ENCODE measurements around the gene FZD8. TPM values are rescaled to one million over a fixed set of nuclear protein-coding genes. Genes with fewer than 3 reads are reported as not detected.

Gene FZD8
- total RNA-seq, 6 donors from 2014 or later: 2.1 to 26.3 (median 21.0) TPM

DNA sequence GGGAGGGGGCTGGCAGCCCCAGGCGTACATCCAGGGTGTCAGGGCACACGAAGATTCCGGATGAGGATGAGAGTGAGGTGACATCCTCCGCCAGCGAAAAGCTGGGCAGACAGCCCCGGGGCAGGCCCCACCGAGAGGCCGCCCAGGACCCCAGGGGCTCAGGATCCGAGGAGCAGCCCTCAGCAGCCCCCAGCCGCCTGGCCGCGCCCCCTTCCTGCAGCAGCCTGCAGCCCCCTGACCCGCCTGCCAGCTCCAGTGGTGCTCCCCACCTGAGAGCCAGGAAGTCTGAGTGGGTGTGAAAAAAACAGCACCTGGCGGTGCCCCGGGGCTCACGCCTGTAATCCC lies 33.8 kb downstream of the FZD8 start:
- H3K4me1 ChIP-seq: peaks cover 9 to 16% (median 11%) of the 10 kb centered on the region in 4 donors
- peaks cover 0 to 13% (median 7%) of the 10 kb centered on the region in 4 donors for H3K27me3 ChIP-seq
- DNase-seq (peak in 1 of 2 donors; percentile 77), ATAC-seq (ENCODE audit: low FRiP score in 2 of 2) (no peak)
- no peak overlapping the region for H3K27ac ChIP-seq
- TF ChIP-seq, protein P1, sequence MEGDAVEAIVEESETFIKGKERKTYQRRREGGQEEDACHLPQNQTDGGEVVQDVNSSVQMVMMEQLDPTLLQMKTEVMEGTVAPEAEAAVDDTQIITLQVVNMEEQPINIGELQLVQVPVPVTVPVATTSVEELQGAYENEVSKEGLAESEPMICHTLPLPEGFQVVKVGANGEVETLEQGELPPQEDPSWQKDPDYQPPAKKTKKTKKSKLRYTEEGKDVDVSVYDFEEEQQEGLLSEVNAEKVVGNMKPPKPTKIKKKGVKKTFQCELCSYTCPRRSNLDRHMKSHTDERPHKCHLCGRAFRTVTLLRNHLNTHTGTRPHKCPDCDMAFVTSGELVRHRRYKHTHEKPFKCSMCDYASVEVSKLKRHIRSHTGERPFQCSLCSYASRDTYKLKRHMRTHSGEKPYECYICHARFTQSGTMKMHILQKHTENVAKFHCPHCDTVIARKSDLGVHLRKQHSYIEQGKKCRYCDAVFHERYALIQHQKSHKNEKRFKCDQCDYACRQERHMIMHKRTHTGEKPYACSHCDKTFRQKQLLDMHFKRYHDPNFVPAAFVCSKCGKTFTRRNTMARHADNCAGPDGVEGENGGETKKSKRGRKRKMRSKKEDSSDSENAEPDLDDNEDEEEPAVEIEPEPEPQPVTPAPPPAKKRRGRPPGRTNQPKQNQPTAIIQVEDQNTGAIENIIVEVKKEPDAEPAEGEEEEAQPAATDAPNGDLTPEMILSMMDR (IDR thresholded peaks at IDR 0.05): no peak
- TF ChIP-seq POLR2A (IDR thresholded peaks at IDR 0.05): no peak
- no peak for TF ChIP-seq EP300 (IDR thresholded peaks at IDR 0.05)
- no peak for TF ChIP-seq POLR2AphosphoS5 (IDR thresholded peaks at IDR 0.05)
- no peaks in the 10 kb centered on the region for H3K9me3 ChIP-seq
- H3K36me3 ChIP-seq: no peaks in the 10 kb centered on the region
- WGBS, 2 donors: 77% methylated on average over 12 of the region's 16 CpGs; no CpG with 5 or more reads in 1 of the 2 donors
- H3K4me3 ChIP-seq: peak overlapping the region in 3 of 4 donors; percentile 36 to 52 (median 50)

DNA sequence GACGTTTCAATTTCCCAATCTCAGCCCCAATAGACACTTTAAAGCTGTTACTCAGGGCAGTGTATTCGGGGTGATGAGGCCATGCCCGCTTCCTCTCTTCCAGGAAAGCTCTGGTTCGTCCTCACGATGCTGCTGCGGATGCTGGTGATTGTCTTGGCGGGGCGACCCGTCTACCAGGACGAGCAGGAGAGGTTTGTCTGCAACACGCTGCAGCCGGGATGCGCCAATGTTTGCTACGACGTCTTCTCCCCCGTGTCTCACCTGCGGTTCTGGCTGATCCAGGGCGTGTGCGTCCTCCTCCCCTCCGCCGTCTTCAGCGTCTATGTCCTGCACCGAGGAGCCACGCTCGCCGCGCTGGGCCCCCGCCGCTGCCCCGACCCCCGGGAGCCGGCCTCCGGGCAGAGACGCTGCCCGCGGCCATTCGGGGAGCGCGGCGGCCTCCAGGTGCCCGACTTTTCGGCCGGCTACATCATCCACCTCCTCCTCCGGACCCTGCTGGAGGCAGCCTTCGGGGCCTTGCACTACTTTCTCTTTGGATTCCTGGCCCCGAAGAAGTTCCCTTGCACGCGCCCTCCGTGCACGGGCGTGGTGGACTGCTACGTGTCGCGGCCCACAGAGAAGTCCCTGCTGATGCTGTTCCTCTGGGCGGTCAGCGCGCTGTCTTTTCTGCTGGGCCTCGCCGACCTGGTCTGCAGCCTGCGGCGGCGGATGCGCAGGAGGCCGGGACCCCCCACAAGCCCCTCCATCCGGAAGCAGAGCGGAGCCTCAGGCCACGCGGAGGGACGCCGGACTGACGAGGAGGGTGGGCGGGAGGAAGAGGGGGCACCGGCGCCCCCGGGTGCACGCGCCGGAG lies 34.4 kb downstream of the FZD8 start:
- H3K27me3 ChIP-seq: peaks cover 0 to 13% (median 7%) of the 10 kb centered on the region in 4 donors
- DNase-seq: peak in 1 of 2 donors; percentile 82
- WGBS, 2 donors: 30 to 33% methylated on average over 13 to 68 of the region's 78 CpGs
- peaks cover 9 to 16% (median 11%) of the 10 kb centered on the region in 4 donors for H3K4me1 ChIP-seq
- no peaks in the 10 kb centered on the region for H3K36me3 ChIP-seq
- no peak overlapping the region for H3K27ac ChIP-seq
- H3K4me3 ChIP-seq: peak overlapping the region; percentile 22 to 52 (median 43)
- ATAC-seq (ENCODE audit: low FRiP score in 2 of 2): peak; percentile 23 to 53
- no peaks in the 10 kb centered on the region for H3K9me3 ChIP-seq
- TF ChIP-seq EP300 (IDR thresholded peaks at IDR 0.05) (no peak), POLR2A (IDR thresholded peaks at IDR 0.05) (no peak), POLR2AphosphoS5 (IDR thresholded peaks at IDR 0.05) (no peak)
- TF ChIP-seq, protein P1 (IDR thresholded peaks at IDR 0.05): no peak

DNA sequence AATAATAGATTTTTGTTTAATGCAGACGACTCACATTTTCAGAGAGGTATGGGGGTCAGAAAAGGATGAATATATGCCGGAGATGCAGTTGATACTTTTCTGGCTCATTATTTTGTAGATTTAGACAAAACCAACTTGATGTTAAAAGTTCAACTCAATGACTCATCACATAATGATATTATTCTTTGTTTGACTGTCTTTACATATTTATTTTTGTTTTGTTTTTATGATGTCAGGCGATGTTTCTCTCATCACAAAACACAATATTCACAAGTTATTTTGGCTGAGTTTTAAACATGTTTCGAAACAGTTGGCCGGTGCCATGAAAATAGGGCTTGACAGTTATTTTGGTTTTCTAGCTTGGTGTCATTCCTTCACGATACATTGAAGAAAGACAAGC lies 35.7 kb downstream of the FZD8 start:
- Histone ChIP-seq H3K27me3 (peaks cover 0 to 13% (median 7%) of the 10 kb centered on the region in 4 donors), H3K4me3 (no peak overlapping the region), H3K36me3 (no peaks in the 10 kb centered on the region), H3K4me1 (peaks cover 9 to 16% (median 11%) of the 10 kb centered on the region in 4 donors), H3K27ac (no peak overlapping the region), H3K9me3 (no peaks in the 10 kb centered on the region)
- TF ChIP-seq EP300 (IDR thresholded peaks at IDR 0.05) (no peak), POLR2AphosphoS5 (IDR thresholded peaks at IDR 0.05) (no peak), POLR2A (IDR thresholded peaks at IDR 0.05) (no peak)
- TF ChIP-seq, protein P1 (IDR thresholded peaks at IDR 0.05): no peak
- no peak for DNase-seq
- no peak for ATAC-seq (ENCODE audit: low FRiP score in 2 of 2)
- 74 to 81% methylated on average over 6 of the region's 6 CpGs for WGBS, 2 donors

DNA sequence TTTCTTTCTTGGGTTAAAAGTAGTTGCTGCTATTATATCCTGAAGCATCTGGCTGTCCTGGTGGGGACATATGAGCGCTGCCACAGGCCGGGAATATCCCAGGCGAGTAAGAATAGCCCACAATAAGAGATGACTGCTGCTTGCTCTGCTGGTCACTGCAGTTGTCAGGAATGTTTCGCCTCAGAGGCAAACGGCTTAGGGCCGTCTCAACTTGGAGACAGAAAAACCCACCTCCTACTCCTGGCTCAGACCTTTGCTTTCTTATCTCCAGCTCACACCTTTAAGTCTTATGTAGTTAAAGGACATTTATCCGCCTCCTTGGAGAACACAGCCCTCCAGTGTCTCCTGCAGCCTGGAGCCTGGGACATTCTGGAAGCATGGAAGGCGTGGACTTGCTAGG lies 36.9 kb downstream of the FZD8 start, which contains the start of gene GJD4:
TSS of gene GJD4 (plus strand) at position 151 of the 400 bp plus-strand sequence. CDS start at position 378, 227 bp downstream.
- Histone ChIP-seq H3K27ac (no peak within 1 kb of the TSS), H3K36me3 (no peaks in the 10 kb centered on the region), H3K4me1 (peaks cover 9 to 16% (median 11%) of the 10 kb centered on the region in 4 donors), H3K9me3 (no peaks in the 10 kb centered on the region), H3K4me3 (no peak within 1 kb of the TSS), H3K27me3 (peaks cover 0 to 13% (median 7%) of the 10 kb centered on the region in 4 donors)
- no peak for ATAC-seq (ENCODE audit: low FRiP score in 2 of 2)
- WGBS, 2 donors: 58 to 68% methylated on average over 8 of the region's 8 CpGs
- TF ChIP-seq, protein P1 (IDR thresholded peaks at IDR 0.05): no peak
- no peak for TF ChIP-seq POLR2A (IDR thresholded peaks at IDR 0.05)
- DNase-seq: no peak
